Tibial artery (tissue), 4 donors: ENCODE data around the gene PLP2.
"Not testable (repeated sequence)": the region's sequence is repeated elsewhere in the genome, so short reads cannot be mapped to it uniquely, and the experiment has no call there.

ENCODE experiments used
- DNase-seq, 2 donors: peaks; one replicate each; pipeline ENCODE4 v3.0.0-alpha.2; 2019
- H3K27ac ChIP-seq, 2 donors: fragments of 200-600 bp; sonication (generic) in 1 of 2; 1 replicate in 1 of 2; 2 replicates in 1 of 2; pipeline ENCODE4 v1.5.1; 2018 to 2019; ENCODE audit warnings: mild to moderate bottlenecking in 1 of 2
- H3K27me3 ChIP-seq, 2 donors: fragments of 200-600 bp; sonication (generic) in 1 of 2; one replicate each; pipeline versions ENCODE4 v1.5.1 to v1.6.0; 2016 to 2019
- H3K36me3 ChIP-seq, 3 donors: fragments of 200-600 bp; sonication (generic) in 2 of 3; one replicate each; pipeline ENCODE4 v1.5.1; 2016 to 2019; ENCODE audit warnings: mild to moderate bottlenecking in 2 of 3
- H3K4me1 ChIP-seq, 4 donors: fragments of 200-600 bp; sonication (generic) in 2 of 4; 1 replicate in 3 of 4; 2 replicates in 1 of 4; pipeline ENCODE4 v1.5.1; 2016 to 2019
- H3K4me3 ChIP-seq, 2 donors: fragments of 200-600 bp; sonication (generic) in 1 of 2; 1 replicate in 1 of 2; 2 replicates in 1 of 2; pipeline ENCODE4 v1.5.1; 2018 to 2019; ENCODE audit warnings: mild to moderate bottlenecking in 2 of 2
- H3K9me3 ChIP-seq, 3 donors: fragments of 200-600 bp; sonication (generic) in 1 of 3; one replicate each; pipeline ENCODE4 v1.5.1; 2016 to 2019
- CTCF ChIP-seq, 2 experiments: fragments of 200-600 bp in 1 of 2; fragments of 450-650 bp in 1 of 2; IDR thresholded peaks; one replicate each; pipeline ENCODE4 v1.5.1; 2017 to 2019; ENCODE audit warnings: antibody characterized with exemption in 2 of 2, mild to moderate bottlenecking in 1 of 2, moderate library complexity in 1 of 2
- intact Hi-C: fragments of 100-400 bp; cut with DNase I; formaldehyde crosslinking; loops from one replicate; pipeline ENCODE4 v1.15.0; 2023; ENCODE audit warnings: low total_unique reads

PLP2 gene

GRCh38 chrX:49137492-49137891 is 34.2 kb upstream of the PLP2 start:
- no peak overlapping the region for H3K4me3 ChIP-seq
- no peaks in the 10 kb centered on the region for H3K27me3 ChIP-seq
- intact Hi-C loops: no loop called here
- H3K36me3 ChIP-seq: peaks cover 0 to 6% (median 5%) of the 10 kb centered on the region in 3 donors
- TF ChIP-seq CTCF (IDR thresholded peaks at IDR 0.05): no peak
- DNase-seq: no peak
- no peak overlapping the region for H3K27ac ChIP-seq
- peaks cover 0 to 30% (median 29%) of the 10 kb centered on the region in 3 donors for H3K9me3 ChIP-seq
- no peaks in the 10 kb centered on the region for H3K4me1 ChIP-seq

- H3K27me3 ChIP-seq: no peaks in the 10 kb centered on the region
- H3K9me3 ChIP-seq: peaks cover 0 to 30% (median 29%) of the 10 kb centered on the region in 3 donors
- no peak for TF ChIP-seq CTCF (IDR thresholded peaks at IDR 0.05)
- no peak overlapping the region for H3K27ac ChIP-seq
- peaks cover 0 to 6% (median 5%) of the 10 kb centered on the region in 3 donors for H3K36me3 ChIP-seq
- H3K4me1 ChIP-seq: no peaks in the 10 kb centered on the region
- no peak overlapping the region for H3K4me3 ChIP-seq
- DNase-seq: no peak
- intact Hi-C loops: no loop called here
These were observed 32.0 kb upstream of the PLP2 start for GRCh38 chrX:49139713-49140112.

- H3K36me3 ChIP-seq, H3K4me1 ChIP-seq, H3K27ac ChIP-seq, H3K27me3 ChIP-seq, DNase-seq, H3K4me3 ChIP-seq, intact Hi-C loops: not testable (repeated sequence)
- TF ChIP-seq CTCF (IDR thresholded peaks at IDR 0.05): peak; percentile 18 to 44
- H3K9me3 ChIP-seq: peaks cover 0 to 30% (median 29%) of the 10 kb centered on the region in 3 donors
These were observed 29.4 kb upstream of the PLP2 start for GRCh38 chrX:49142264-49142663.

GRCh38 chrX:49143154-49143553 is 28.5 kb upstream of the PLP2 start:
- intact Hi-C loops, H3K4me3 ChIP-seq, H3K36me3 ChIP-seq, DNase-seq, H3K27ac ChIP-seq, H3K4me1 ChIP-seq, H3K27me3 ChIP-seq: not testable (repeated sequence)
- H3K9me3 ChIP-seq: peaks cover 0 to 30% (median 29%) of the 10 kb centered on the region in 3 donors

GRCh38 chrX:49147282-49147681 is 24.4 kb upstream of the PLP2 start:
- H3K9me3 ChIP-seq: no peaks in the 10 kb centered on the region
- TF ChIP-seq CTCF (IDR thresholded peaks at IDR 0.05): no peak
- intact Hi-C loops: no loop called here
- H3K4me3 ChIP-seq: no peak overlapping the region
- DNase-seq: no peak
- H3K27me3 ChIP-seq: no peaks in the 10 kb centered on the region
- no peaks in the 10 kb centered on the region for H3K36me3 ChIP-seq
- H3K27ac ChIP-seq: no peak overlapping the region
- no peaks in the 10 kb centered on the region for H3K4me1 ChIP-seq

- no peaks in the 10 kb centered on the region for H3K4me1 ChIP-seq
- intact Hi-C loops: no loop called here
- H3K9me3 ChIP-seq: no peaks in the 10 kb centered on the region
- H3K27ac ChIP-seq: no peak overlapping the region
- H3K27me3 ChIP-seq: no peaks in the 10 kb centered on the region
- no peaks in the 10 kb centered on the region for H3K36me3 ChIP-seq
- no peak for TF ChIP-seq CTCF (IDR thresholded peaks at IDR 0.05)
- no peak overlapping the region for H3K4me3 ChIP-seq
- no peak for DNase-seq
These were observed 23.8 kb upstream of the PLP2 start for GRCh38 chrX:49147936-49148335.

- intact Hi-C loops, H3K36me3 ChIP-seq, H3K9me3 ChIP-seq, H3K4me1 ChIP-seq, H3K4me3 ChIP-seq, H3K27me3 ChIP-seq, DNase-seq, H3K27ac ChIP-seq: not testable (repeated sequence)
These were observed 23.2 kb upstream of the PLP2 start for GRCh38 chrX:49148390-49149100.

- H3K36me3 ChIP-seq, intact Hi-C loops, H3K27ac ChIP-seq: not testable (repeated sequence)
These were observed 22.4 kb upstream of the PLP2 start for GRCh38 chrX:49149291-49149690.

More at GRCh38 chrX:49149291-49149690, 22.4 kb upstream of the PLP2 start:
- H3K9me3 ChIP-seq, DNase-seq, H3K4me3 ChIP-seq, H3K4me1 ChIP-seq, H3K27me3 ChIP-seq: not testable (repeated sequence)
